ENCODE measurements around the gene KCNT2. TPM values are rescaled to one million over a fixed set of nuclear protein-coding genes. Genes with fewer than 3 reads are reported as not detected.

The KCNT2 gene
- total RNA-seq, 1 donor from 2014 or later, result not detected

DNA sequence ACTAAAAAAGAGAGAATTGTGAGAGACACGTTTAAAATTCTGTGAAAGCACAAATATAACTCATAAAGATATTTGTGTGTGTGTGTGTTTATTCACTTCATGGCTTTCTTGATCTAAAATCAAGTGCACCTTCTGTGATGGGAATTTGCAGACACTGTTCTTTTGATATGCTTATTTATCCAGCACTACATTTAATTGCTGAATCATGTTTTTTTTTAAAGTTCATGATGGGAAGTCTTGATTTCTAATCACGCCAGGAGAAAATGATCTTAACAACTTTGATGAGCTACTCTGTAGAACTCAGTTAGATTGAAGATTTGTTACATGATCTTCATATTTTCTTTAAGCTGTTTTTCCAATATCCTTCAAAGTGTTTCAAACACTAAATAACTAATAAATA is 35.0 kb downstream of the KCNT2 start:
- TF ChIP-seq CTCF (IDR thresholded peaks at IDR 0.05), result no peak
- ATAC-seq (ENCODE audit: low read depth), result no peak
- no peaks in the 10 kb centered on the region for H3K36me3 Mint-ChIP-seq (ENCODE audit: low read depth)
- H3K9me3 Mint-ChIP-seq, result no peaks in the 10 kb centered on the region
- no peaks in the 10 kb centered on the region for H3K27me3 Mint-ChIP-seq
- intact Hi-C loops (cut with micrococcal nuclease), result no loop called here
- no peaks in the 10 kb centered on the region for H3K4me1 Mint-ChIP-seq
- ChIA-PET CTCF (no interaction called here), POLR2A (no interaction called here)
- no peak for DNase-seq
- no peak overlapping the region for H3K4me3 Mint-ChIP-seq
- no peak overlapping the region for H3K27ac Mint-ChIP-seq

GRCh38 chr1:196567238-196567637 is 41.0 kb downstream of the KCNT2 start:
- ATAC-seq (ENCODE audit: low read depth) (no peak), DNase-seq (no peak)
- ChIA-PET POLR2A (no interaction called here), CTCF (no interaction called here)
- H3K36me3 Mint-ChIP-seq (ENCODE audit: low read depth), result no peaks in the 10 kb centered on the region
- H3K4me3 Mint-ChIP-seq, result no peak overlapping the region
- H3K4me1 Mint-ChIP-seq, result no peaks in the 10 kb centered on the region
- H3K27ac Mint-ChIP-seq, result no peak overlapping the region
- no peaks in the 10 kb centered on the region for H3K27me3 Mint-ChIP-seq
- peaks cover 9% of the 10 kb centered on the region for H3K9me3 Mint-ChIP-seq
- no peak for TF ChIP-seq CTCF (IDR thresholded peaks at IDR 0.05)
- intact Hi-C loops (cut with micrococcal nuclease), result no loop called here

DNA sequence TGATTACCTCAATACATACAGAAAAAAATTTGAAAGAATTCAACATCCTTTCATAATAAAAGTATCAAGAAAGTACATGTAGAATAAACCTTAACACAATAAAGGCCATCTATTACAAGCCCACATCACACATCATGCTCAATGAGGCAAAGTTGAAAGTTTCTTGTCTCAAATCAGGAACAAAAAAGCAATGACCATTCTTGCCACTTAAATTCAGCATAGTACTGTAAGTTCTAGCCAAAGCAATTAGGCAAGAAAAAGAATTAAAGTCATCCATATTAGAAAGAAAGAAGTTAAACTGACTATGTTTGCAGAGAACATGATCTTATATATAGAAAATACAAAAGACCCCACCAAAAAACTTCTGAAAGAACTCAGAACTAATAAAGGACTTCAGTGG is 44.5 kb downstream of the KCNT2 start:
- no peaks in the 10 kb centered on the region for H3K4me1 Mint-ChIP-seq

DNA sequence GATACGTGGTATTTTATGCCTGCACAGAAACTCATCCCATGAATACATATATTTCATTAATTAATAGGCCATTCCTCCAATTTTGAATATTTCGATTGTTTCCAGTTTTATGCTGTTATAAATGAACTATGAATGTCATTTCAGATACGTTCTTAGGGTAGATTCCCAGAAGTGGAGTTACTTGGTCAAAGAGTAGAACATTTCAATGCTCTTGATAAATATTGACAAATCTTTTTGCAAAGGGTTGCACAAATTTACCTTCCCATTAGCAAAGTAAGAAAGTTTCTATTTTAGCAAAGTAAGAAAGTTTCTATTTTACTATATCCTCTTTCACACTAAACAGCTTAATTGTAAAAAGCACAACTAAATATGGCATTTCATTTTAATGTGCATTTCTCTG is 48.9 kb downstream of the KCNT2 start:
- ChIA-PET POLR2A (no interaction called here), CTCF (no interaction called here)
- ATAC-seq (ENCODE audit: low read depth) (no peak), DNase-seq (no peak)
- H3K27me3 Mint-ChIP-seq, result no peaks in the 10 kb centered on the region
- H3K4me1 Mint-ChIP-seq, result no peaks in the 10 kb centered on the region
- no peak overlapping the region for H3K4me3 Mint-ChIP-seq
- no peaks in the 10 kb centered on the region for H3K36me3 Mint-ChIP-seq (ENCODE audit: low read depth)
- intact Hi-C loops (cut with micrococcal nuclease), result no loop called here
- peaks cover 3% of the 10 kb centered on the region for H3K9me3 Mint-ChIP-seq
- no peak for TF ChIP-seq CTCF (IDR thresholded peaks at IDR 0.05)
- H3K27ac Mint-ChIP-seq, result no peak overlapping the region

More for the DNA sequence above, 44.5 kb downstream of the KCNT2 start:
- Mint-ChIP-seq H3K4me3 (no peak overlapping the region), H3K9me3 (peaks cover 9% of the 10 kb centered on the region), H3K27me3 (no peaks in the 10 kb centered on the region), H3K27ac (no peak overlapping the region), H3K36me3 (ENCODE audit: low read depth) (no peaks in the 10 kb centered on the region)
- no peak for TF ChIP-seq CTCF (IDR thresholded peaks at IDR 0.05)
- POLR2A ChIA-PET, result no interaction called here
- ATAC-seq (ENCODE audit: low read depth) (no peak), DNase-seq (no peak)
- CTCF ChIA-PET, result no interaction called here
- intact Hi-C loops (cut with micrococcal nuclease), result no loop called here

GRCh38 chr1:196558411-196558810 is 49.8 kb downstream of the KCNT2 start:
- H3K4me3 Mint-ChIP-seq, result no peak overlapping the region
- CTCF ChIA-PET, result no interaction called here

More at GRCh38 chr1:196558411-196558810, 49.8 kb downstream of the KCNT2 start:
- H3K27ac Mint-ChIP-seq, result no peak overlapping the region
- POLR2A ChIA-PET, result no interaction called here
- DNase-seq (no peak), ATAC-seq (ENCODE audit: low read depth) (no peak)
- no peaks in the 10 kb centered on the region for H3K4me1 Mint-ChIP-seq
- no peaks in the 10 kb centered on the region for H3K27me3 Mint-ChIP-seq
- no peaks in the 10 kb centered on the region for H3K36me3 Mint-ChIP-seq (ENCODE audit: low read depth)
- peaks cover 2% of the 10 kb centered on the region for H3K9me3 Mint-ChIP-seq
- no peak for TF ChIP-seq CTCF (IDR thresholded peaks at IDR 0.05)
- intact Hi-C loops (cut with micrococcal nuclease), result no loop called here

All from activated B cell treated with CpG ODN at 0.5 μM for 24 hours (primary cell).